ENCODE results near the gene SNN. TPM values are rescaled to one million over a fixed set of nuclear protein-coding genes. Genes with fewer than 3 reads are reported as not detected.

The SNN gene
- total RNA-seq = 14.4 and 15.4 TPM in 2 replicates
- 13.9 TPM for polyA plus RNA-seq (2012)

DNA sequence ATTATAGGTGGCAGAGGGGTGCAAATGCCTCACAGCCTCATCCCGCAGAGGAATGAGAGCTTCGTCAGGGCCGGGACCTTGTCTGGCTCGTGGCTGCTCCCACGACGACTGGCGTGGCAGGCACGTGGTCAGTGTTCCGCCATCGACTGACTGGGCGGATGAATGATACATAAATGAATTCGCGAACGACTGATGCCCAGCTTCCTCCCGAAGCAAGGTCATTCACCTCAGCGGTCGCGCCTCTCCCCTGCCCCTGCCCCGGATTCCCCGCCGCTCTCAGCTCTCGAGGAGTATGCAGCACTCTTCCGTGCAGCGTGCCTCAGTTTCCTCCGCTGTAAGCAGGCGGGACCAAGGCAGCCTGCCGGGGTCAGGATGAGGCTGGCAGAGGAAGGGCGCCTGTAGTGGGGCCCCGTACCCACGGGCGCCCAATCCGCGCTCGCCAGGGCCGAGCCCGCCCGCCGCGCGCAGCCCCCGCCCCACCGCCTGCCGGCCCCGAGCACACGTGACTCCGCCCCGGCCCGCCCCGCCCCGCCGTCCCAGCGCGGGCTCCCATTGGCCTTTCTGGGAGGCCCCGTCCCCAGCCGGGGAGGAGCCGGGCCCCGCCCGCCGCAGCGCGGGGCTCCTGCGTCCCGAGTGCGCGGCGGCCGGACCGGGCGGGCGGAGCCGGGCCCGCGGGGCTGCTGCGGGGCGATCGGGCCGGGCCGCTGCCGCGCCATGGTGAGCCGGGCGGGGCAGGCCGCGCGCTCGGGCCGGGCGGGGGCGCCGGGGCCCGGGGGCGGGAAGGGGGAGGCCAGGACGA lies at the start of gene SNN:
Gene SNN, plus strand, starts transcription at position 632 of the 799 bp plus-strand sequence. CDS start 7,605 bp downstream, outside the sequence.
- DNase-seq (ENCODE audit: low read depth) = peak; percentile 89

DNA sequence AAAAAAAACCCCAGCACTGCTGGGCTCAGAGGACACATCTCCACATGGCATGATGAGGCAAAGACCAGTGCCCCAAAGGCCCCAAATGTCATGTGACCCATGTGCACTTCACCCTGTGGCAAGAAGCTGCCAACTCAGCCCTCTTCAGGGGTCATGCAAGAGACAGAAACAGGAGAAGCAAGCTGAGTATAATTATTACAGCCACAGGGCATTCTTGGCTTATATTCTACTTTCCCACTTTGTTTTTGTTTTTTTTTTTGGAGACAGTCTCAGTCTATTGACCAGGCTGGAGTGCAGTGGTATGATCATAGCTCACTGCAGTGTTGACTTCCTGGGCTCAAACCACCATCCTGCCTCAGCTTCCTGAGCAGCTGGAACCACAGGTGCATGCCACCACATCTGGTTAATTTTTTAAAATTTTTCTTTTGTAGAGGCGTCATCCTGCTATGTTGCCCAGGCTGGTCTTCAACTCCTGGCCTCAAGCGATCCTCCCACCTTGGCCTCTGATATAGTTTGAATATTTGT lies 48.9 kb upstream of the SNN start:
- no peak for DNase-seq (ENCODE audit: low read depth)

DNA sequence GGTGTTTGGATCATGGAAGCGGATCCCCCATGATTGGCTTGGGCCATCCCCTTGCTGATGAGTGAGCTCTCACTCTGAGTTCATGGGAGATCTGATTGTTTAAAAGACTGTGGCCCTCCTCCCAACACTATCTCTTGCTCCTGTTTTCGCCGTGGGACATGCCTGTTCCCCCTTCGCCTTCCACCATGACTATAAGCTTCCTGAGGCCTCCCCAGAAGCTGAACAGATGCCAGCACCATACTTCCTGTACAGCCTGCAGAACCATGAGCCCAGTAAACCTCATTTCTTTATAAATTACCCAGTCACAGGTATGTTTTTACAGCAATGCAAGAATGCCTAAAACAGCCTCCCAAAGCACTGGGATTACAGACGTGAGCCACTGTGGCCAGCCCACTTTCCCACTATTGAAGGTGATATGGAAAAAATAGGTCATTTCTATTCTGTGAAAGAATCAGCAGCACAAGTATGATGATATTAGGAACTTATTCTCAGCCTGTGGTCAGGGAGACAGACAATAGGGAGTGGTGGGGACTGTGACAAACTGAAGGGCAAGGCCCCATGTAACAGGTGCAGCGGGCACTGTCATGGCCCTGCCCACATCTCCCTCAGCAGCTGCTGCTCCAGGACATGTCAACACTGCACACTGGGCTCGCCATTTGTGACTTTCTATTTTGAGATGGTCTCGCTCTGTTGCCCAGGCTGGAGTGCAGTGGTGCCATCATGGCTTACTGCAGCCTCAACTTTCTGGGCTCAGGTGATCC lies 47.8 kb upstream of the SNN start:
- DNase-seq (ENCODE audit: low read depth) = peak; percentile 67

DNA sequence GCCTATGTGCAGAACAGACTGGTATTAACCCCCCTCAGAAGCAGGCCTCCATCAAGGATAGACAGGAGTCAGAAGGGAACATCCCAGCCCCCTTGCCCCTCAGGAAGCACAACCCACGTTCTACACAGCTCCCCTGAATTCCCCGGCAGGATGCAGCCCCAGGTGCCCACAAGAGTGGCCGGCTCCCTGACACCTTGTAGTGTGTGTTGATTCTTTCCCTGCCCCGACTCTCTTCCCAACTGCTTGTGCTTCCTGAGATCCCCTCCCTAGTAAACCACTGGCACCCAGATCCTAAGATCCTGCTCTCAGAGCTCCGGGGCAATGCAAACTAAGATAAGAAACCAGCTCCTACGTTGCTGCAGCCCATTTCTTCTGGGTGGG lies 46.7 kb upstream of the SNN start:
- no peak for DNase-seq (ENCODE audit: low read depth)

DNA sequence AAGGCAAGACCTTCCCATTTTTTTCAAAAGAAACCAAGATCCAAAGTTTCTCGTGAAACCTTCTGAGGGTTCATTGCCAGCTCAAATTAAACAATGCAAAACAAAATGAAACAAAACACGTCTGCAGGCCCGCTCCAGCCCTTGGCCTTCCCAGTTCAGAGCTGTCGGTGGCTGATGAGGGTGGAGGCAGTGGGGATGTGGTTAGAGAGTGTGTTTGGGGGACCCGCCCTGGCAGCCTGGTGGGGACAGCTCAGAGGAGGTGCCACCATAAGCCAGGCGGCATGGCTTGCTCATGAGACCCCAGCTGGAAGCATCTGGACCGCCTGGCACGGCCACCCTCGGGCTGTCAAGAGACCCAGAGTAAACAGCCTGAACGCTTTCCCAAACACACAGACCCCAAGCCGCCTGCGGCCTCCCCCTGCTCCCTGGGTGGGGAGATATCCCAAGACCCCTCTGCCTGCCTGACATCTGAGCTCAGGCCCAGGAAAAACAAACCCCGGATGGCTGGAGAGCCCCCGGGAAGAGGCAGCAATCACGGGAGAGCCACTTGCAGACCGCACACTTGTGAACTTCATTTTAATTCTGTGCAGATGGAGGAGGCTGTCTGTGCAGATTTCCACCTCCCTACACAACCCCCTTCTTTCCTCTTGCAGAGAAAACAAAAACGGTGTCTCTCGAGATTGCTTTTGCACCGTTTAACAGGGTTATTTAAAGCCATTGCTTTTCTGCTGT lies 46.2 kb upstream of the SNN start:
- no peak for DNase-seq (ENCODE audit: low read depth)

DNA sequence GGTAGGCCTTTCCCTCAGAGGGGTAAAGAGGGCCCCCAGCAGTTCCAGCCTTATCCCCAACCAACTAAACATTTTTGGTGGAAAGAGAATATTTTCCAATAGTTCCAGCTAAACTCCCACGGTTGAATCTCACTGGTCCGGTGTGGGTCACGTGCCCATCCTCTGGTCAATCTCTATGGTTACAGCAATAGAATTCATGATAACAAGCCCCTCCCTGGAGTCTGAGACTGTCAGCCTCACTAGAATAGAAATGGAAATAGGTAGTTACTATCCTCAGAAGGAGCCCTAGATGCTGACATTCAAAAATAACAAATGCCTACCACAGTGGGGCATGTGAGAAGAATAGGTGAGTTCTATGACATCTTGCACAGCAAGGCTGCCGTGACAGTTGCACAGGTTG lies 44.0 kb upstream of the SNN start:
- no peak for DNase-seq (ENCODE audit: low read depth)

DNA sequence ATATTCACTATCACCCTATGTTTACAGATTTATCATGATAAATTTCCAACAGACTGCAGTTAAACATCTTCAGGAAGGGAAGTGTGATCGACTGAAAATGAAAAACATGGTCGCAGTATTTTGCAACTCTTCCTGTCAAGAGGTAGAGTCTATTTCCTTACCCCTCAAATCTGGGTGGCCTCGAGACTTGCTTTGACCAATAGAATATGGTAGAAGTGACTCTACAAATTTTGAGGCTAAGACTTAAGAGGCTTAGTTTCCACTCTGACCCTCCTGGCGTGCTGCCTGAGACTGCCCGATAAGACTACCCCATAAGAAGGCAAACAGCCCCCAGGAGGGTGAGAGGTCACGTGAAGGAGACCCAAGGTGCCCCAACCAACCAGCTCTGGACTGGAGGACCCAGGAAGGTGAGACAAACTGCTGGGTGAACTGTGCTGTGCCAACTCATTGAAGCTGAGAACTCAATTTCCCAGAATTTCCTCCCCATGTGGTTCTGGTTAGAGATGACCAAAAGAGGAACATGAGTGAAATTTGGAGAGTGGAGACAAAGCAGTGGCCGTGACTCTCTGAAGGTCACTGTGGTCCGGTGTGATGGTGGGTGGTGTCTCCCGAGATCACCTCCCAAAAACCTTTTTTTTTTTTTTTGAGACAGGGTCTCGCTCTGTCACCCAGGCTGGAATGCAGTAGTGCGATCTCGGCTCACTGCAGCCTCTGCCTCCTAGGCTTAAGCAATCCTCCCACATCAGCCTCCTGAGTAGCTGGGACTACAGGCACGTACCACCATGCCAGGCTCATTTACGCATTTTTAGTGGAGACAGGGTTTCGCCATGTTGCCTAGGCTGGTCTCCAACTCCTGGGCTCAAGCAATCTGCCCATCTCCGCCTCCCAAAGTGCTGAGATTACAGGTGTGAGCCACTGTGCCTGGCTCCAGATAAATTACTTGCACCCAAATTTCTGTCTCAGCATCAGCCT lies 43.3 kb upstream of the SNN start:
- no peak for DNase-seq (ENCODE audit: low read depth)

DNA sequence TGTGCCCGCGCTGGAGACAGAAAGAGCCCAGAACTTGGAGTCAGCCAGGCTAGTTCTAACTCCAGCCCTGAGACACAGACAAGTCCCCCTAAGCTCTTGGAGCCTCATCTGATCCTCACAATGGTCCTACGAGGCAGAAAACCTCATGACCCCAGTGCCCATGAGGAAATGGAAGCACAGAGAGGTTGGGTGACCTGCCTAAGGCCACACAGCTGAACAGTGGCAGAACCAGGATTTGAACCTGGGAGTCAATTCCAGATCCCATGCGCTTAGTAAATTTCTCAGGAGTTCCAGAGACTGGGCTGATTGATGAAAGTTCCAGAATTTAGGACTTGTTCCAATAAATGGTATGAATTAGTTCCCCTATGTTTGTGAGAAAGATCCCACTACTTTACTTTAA lies 42.5 kb upstream of the SNN start:
- DNase-seq (ENCODE audit: low read depth) = no peak

DNA sequence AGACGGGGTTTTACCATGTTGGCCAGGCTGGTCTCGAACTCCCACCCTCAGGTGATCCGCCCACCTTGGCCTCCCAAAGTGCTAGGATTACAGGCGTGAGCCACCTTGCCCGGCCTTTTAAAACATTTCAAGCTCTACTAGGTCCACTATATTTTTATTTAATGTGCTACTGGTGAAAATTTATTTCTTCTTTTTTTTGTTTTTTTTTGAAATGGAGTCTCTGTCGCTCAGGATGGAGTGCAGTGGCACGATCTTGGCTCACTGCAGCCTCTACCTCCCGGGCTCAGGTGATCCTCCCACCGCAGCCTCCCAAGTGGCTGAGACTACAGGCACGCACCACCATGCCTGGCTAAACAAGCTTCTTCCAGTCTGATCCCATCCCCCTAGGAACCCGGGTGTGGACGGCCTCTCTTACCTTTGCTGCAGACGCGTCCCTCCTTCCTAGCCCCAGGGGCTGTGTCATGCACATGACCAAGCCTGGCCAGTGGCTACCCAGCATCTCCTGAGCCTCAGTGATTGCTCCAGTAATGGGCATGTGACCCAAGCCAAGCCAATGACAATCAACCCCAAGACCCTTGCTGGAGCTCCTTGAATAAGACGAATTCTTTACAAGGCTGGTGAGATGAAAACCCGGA lies 41.5 kb upstream of the SNN start:
- DNase-seq (ENCODE audit: low read depth) = no peak

DNA sequence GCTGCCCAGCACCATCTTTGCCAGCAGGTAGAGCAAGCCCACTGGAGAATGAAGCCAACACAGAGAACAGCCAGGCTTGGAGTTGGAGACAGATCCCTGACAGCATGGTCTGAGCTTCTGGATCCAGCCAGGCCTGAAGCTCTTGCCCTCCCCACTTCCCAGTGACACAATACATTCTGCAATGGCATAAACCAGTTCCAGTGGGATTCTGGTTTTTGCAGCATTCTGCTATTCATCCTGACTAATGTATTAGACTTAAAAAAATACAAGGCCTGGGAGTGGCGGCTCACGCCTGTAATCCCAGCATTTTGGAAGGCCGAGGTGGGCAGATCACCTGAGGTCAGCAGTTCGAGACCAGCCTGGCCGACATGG lies 41.0 kb upstream of the SNN start:
- no peak for DNase-seq (ENCODE audit: low read depth)

DNA sequence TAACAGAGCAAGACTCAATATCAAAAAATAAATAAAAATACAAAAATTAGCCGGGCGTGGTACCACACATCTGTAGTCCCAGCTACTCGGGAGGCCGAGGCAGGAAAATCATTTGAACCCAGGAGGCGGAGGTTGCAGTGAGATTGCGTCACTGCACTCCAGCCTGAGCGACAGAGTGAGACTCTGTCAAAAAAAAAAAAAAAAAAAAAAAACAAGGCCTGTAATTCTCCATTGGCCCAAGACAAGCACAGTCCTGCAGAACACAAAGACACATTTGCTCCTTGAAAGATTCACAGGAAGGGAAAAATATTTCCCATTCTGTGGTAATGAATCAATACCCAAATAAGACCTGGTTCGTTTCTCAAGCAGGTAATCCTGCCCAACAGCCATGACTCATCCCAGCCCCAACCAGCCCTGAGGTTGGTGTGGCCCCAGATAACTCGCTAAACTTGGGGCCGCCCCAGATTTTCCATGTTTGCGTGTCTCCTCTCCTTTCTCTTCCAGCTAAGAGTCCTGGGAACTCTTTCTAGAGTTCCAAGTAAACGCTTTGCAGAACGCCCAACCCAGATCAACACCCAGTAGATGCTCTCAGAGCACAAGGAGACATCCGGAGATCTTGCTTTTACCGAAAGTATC lies 40.3 kb upstream of the SNN start:
- DNase-seq (ENCODE audit: low read depth) = no peak

DNA sequence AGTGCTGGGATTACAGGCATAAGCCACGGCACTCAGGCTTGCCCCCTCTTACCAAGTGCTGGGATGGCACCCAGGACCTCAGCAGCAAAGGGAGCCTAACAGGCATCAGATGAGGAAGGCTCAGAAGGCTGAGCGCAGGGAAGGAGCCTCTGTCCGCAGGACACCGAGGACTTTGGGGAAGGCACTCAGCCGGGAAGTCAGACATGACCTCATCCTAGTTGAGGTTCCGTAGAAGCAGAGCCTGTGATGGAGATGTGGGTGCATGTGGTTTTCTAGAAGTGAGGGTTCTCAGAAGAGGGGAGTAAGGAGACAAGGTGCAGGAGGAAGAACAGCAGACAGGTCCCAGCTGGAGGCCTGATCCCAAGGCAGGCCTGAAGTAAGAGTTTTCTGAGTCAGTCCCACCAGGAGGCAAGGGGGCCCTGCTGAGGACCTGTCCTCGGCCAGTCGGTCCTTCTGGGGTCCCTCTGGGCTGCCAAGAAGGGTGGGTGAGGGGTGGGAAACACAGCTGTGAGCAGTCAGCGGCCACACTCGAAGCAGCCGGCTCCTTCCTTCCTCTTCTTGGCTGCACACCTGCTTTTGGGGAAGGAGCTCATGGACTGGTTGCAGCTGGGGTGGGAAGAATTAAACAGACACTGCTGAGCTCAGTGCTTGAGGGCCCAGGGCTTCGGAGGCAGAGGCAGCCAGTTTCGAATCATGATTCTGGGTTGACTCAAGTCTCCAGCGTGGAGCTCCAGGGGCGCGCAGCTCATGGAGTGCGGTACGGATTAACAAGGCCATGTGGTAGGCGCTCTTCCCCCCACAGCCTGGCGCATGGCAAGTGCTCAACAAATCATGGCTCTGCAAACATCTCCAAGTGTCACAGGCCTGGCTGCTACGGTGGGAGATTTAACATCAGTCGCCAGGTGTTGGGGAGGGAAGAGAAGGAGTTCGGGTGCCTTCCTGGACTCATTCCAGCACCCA lies 38.9 kb upstream of the SNN start:
- DNase-seq (ENCODE audit: low read depth) = no peak

DNA sequence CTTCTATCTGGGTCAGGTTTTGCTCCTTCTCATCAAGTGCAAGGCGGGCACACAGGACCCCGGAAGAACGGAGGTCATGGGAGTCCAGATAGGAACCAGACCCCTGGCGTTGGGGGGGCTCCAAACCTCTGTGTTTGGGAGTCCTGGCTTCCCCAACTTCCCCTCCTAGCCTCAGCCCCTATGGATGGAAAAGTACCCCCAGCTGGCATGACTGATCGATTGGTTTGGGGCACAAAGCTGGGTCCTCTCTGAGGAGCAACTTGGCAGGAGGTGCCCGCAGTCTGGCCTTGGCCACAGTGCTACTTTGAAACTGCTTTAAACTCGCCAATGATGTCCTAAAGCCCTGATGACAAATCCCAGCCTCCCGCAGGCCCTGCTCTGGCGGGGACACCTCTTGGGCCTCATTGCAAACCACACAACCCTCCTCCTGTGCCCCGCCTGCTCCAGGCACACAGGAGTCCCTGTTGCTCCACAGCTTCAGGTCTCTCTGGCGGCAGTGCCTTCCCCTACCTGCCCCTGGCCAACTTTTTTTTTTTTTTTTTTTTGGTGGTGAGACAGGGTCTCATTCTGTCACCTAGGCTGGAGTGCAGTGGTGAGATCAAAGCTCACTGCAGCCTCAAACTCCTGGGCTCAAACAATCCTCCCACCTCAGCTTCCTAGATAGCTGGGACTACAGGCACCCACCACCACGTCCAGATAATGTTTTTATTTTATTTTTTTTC lies 38.0 kb upstream of the SNN start:
- DNase-seq (ENCODE audit: low read depth) = no peak

DNA sequence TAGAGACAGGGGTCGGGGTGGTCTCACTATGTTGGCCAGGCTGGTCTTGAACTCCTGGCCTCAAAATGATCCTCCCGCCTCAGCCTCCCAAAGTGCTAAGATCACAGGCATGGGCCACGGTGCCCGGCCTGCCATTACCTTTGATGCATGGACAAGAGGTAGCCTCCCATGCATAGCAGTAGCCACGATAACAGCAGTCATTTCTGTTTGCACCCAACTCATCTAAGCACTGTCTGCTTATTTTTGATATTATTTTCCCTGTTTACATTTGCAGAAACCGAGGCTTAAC lies 37.5 kb upstream of the SNN start:
- no peak for DNase-seq (ENCODE audit: low read depth)

DNA sequence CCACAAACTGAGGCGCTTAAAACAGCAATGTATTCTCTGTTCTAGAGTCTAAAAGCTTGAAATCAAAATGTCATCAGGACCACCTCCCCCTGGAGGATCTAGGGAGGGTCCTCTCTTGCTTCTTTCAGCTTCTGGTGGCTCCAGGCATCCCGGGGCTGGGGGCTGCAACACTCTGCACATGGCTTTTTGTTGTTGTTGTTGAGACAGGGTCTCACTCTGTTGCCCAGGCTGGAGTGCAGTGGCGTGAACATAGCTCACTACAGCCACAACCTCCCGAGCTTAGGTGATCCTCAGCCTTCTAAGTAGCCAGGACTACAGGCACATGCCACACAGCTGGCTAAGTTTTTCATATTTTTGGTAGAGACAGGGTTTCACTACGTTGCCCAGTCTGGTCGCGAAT lies 37.0 kb upstream of the SNN start:
- no peak for DNase-seq (ENCODE audit: low read depth)

DNA sequence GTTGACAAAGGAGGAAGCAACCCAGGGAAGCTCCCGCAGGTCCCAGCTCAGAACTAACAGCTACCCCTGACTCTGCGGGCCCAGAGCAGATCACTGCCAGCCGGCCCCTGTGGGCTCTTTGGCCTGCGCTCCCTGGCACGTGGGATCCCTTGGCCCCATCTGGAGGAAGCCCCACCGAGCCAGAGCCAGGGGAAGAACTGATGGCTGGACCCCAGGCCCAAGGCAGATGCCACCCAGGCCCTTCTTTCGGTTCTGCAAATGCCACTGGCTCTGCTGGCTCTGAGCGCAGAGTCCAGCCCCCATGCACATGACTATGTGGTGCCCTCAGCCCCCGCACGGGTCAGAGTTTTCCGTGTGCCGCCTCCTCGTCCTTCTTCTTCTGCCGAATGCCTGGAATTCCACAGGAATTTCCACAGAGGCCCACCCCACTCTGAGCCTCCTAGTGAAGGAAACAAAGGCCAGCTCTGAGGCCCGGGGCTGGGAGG lies 35.8 kb upstream of the SNN start:
- peak; percentile 54 for DNase-seq (ENCODE audit: low read depth)

DNA sequence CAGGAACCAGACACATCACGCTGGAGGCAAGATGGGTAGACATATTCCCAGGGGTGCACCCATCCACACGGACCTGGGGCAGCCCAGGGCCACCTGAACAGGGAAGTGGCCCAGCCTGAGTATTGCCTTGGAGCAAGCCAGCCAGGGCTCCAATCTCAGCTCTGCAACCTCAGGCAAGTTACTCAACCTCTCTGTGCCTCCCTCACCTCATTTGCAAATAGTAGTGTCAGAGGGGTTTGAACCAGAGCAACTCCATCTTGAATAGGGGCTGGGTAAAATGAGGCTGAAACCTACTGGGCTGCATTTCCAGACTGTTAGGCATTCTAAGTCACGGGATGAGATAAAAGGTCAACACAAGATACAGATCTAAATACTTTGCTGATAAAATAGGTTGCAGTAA lies 35.1 kb upstream of the SNN start:
- DNase-seq (ENCODE audit: low read depth) = no peak

DNA sequence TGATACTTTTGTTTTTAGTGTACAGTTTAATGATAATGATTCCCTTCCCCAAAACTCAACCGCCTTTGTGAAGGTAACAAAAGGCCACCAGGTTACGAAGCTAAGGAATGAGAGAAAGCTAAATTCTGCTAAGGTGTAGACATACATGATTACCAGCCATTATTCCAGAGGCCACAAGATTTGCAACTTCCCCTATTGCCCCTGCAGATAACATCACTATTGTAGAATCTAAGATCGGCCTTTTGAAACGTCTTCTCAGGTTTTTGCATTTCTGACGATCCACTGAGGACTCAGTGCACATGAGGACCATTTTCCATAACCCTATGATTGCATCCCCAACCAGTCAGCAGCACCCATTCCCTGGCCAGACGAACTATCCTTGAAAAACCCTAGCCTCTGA lies 33.9 kb upstream of the SNN start:
- no peak for DNase-seq (ENCODE audit: low read depth)
